Endothelial cell (in vitro differentiated cells): ENCODE data around the gene STMND1. TPM values are rescaled to one million over a fixed set of nuclear protein-coding genes. Genes with fewer than 3 reads are reported as not detected.

Experiments used
- DNase-seq: peaks from one replicate; pipeline ENCODE4 v3.0.0; 2021; ENCODE audit warnings: low spot score
- H3K27ac Mint-ChIP-seq: one replicate; pipeline ENCODE4 v1.8.0; 2021; ENCODE audit warnings: mixed read lengths, inconsistent platforms; ENCODE audit not compliant: unreplicated experiment
- H3K27me3 Mint-ChIP-seq: one replicate; pipeline ENCODE4 v1.8.0; 2021; ENCODE audit warnings: mild to moderate bottlenecking, moderate library complexity, mixed read lengths, inconsistent platforms; ENCODE audit not compliant: unreplicated experiment
- H3K36me3 Mint-ChIP-seq: one replicate; pipeline ENCODE4 v1.8.0; 2021; ENCODE audit warnings: mild to moderate bottlenecking, low read depth, mixed read lengths, inconsistent platforms; ENCODE audit not compliant: unreplicated experiment
- H3K4me1 Mint-ChIP-seq: one replicate; pipeline ENCODE4 v1.8.0; 2021; ENCODE audit warnings: mild to moderate bottlenecking, mixed read lengths, inconsistent platforms; ENCODE audit not compliant: unreplicated experiment
- H3K4me3 Mint-ChIP-seq: one replicate; pipeline ENCODE4 v1.8.0; 2021; ENCODE audit warnings: mild to moderate bottlenecking, mixed read lengths, inconsistent platforms; ENCODE audit not compliant: unreplicated experiment
- H3K9me3 Mint-ChIP-seq: one replicate; pipeline ENCODE4 v1.8.0; 2021; ENCODE audit warnings: mixed read lengths, inconsistent platforms; ENCODE audit not compliant: unreplicated experiment
- CTCF ChIP-seq: fragments of 200-600 bp; sonication (generic); IDR thresholded peaks from one replicate; pipeline ENCODE4 v1.5.0; 2021; ENCODE audit warnings: antibody characterized with exemption; ENCODE audit not compliant: unreplicated experiment
- total RNA-seq: library from RNA; stranded (reverse); fragmentation: NEBNext Ultra II Directional; extraction: Animal tissue kit (Norgen Biotek cat#: 25700); gene quantifications from one replicate; pipeline ENCODE4 v1.2.1, GENCODE V29; 2021; ENCODE audit not compliant: unreplicated experiment

Gene STMND1
- total RNA-seq, 1 donor from 2014 or later = not detected

GRCh38 chr6:17081273-17081672 is 20.6 kb upstream of the STMND1 start:
- H3K36me3 Mint-ChIP-seq = no peaks in the 10 kb centered on the region
- no peak overlapping the region for H3K4me3 Mint-ChIP-seq
- no peak for TF ChIP-seq CTCF
- DNase-seq = no peak
- no peaks in the 10 kb centered on the region for H3K4me1 Mint-ChIP-seq
- no peaks in the 10 kb centered on the region for H3K27me3 Mint-ChIP-seq
- no peak overlapping the region for H3K27ac Mint-ChIP-seq
- no peaks in the 10 kb centered on the region for H3K9me3 Mint-ChIP-seq

GRCh38 chr6:17081860-17082508 is 19.9 kb upstream of the STMND1 start:
- Mint-ChIP-seq H3K27me3 (no peaks in the 10 kb centered on the region), H3K9me3 (no peaks in the 10 kb centered on the region), H3K4me1 (no peaks in the 10 kb centered on the region), H3K4me3 (no peak overlapping the region), H3K27ac (no peak overlapping the region), H3K36me3 (no peaks in the 10 kb centered on the region)
- no peak for TF ChIP-seq CTCF
- DNase-seq = no peak

GRCh38 chr6:17083397-17083796 is 18.5 kb upstream of the STMND1 start:
- Mint-ChIP-seq H3K4me3 (no peak overlapping the region), H3K27ac (no peak overlapping the region), H3K4me1 (no peaks in the 10 kb centered on the region), H3K36me3 (no peaks in the 10 kb centered on the region), H3K27me3 (no peaks in the 10 kb centered on the region), H3K9me3 (no peaks in the 10 kb centered on the region)
- TF ChIP-seq CTCF = no peak
- DNase-seq = no peak

GRCh38 chr6:17086469-17086868 is 15.4 kb upstream of the STMND1 start:
- TF ChIP-seq CTCF = peak; percentile 77
- Mint-ChIP-seq H3K9me3 (no peaks in the 10 kb centered on the region), H3K36me3 (no peaks in the 10 kb centered on the region), H3K4me3 (no peak overlapping the region), H3K27ac (no peak overlapping the region), H3K27me3 (no peaks in the 10 kb centered on the region), H3K4me1 (no peaks in the 10 kb centered on the region)
- DNase-seq = peak; percentile 69

GRCh38 chr6:17088091-17088611 is 13.7 kb upstream of the STMND1 start:
- Mint-ChIP-seq H3K4me1 (no peaks in the 10 kb centered on the region), H3K9me3 (no peaks in the 10 kb centered on the region), H3K27ac (no peak overlapping the region), H3K27me3 (no peaks in the 10 kb centered on the region), H3K4me3 (no peak overlapping the region), H3K36me3 (no peaks in the 10 kb centered on the region)
- no peak for DNase-seq
- no peak for TF ChIP-seq CTCF
